Measurements from ENCODE around the gene UVRAG.
"Not testable (repeated sequence)": the region's sequence is repeated elsewhere in the genome, so short reads cannot be mapped to it uniquely, and the experiment has no call there.

The UVRAG gene

GRCh38 chr11:75968021-75968625 is 153.1 kb downstream of the UVRAG start:
- no peak for DNase-seq

- DNase-seq, result no peak
Observed at GRCh38 chr11:75969626-75970308, 154.8 kb downstream of the UVRAG start.

DNA sequence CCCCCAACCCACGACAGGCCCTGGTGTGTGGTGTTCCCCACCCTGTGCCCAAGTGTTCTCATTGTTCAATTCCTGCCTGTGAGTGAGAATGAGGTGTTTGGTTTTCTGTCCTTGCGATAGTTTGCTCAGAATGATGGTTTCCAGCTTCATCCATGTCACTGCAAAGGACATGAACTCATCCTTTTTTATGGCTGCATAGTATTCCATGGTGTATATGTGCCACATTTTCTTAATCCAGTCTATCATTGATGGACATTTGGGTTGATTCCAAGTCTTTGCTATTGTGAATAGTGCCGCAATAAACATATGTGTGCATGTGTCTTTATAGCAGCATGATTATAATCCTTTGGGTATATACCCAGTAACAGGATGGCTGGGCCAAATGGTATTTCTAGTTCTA is 158.7 kb downstream of the UVRAG start:
- not testable (repeated sequence) for DNase-seq

DNA sequence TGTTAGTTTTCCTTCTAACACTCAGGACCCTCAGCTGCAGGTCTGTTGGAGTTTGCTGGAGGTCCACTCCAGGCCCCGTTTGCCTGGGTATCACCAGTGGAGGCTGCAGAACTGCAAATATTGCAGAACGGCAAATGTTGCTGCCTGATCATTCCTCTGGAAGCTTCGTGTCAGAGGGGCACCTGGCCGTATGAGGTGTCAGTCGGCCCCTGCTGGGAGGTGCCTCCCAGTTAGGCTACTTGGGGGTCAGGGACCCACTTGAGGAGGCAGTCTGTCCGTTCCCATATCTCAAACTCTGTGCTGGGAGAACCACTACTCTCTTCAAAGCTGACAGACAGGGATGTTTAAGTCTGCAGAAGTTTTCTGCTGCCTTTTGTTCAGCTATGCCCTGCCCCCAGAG is 164.1 kb downstream of the UVRAG start:
- DNase-seq, result not testable (repeated sequence)

GRCh38 chr11:75979479-75980027 is 164.5 kb downstream of the UVRAG start:
- DNase-seq, result not testable (repeated sequence)

- DNase-seq, result no peak
Observed at GRCh38 chr11:75980031-75980430, 165.0 kb downstream of the UVRAG start.

DNA sequence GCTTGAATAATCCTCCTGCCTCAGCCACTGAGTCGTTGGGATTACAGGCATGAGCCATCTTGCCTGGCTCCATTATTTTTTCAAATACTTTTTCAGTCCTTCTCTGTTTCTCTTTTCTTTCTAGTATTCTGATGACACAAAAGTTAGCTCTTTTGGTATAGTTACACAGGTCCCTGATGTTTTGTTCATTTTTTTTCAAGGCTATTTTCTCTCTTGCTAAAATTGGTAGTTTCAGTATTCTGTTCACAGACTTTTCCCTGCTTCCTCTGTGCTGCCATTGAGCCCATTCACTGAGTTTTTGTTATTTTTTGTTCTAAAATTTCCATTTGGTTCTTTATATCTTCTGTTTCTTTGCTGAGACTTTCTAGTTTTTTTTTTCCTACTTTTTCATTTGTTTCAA is 166.5 kb downstream of the UVRAG start:
- no peak for DNase-seq

- no peak for DNase-seq
Observed at GRCh38 chr11:75982309-75982708, 167.3 kb downstream of the UVRAG start.

DNA sequence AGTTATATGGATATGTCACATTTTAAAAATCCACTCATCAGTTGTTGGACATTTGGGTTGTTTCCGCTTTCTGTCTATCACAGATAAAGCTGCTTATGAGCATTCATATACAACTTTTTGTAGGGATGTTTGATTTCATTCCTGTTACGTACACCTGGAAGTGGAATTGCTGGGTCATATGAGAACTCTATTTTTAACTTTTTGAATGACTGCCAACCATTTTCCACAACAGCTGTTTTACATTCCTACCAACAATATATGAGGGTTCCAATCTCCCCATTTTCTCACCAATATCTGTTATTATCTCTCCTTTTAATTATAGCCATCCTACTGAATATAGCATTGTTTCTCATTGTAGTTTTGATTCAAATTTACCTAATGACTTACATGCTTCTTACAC is 172.0 kb downstream of the UVRAG start:
- no peak for DNase-seq

- DNase-seq, result no peak
Observed at GRCh38 chr11:75993126-75993525, 178.1 kb downstream of the UVRAG start.

DNA sequence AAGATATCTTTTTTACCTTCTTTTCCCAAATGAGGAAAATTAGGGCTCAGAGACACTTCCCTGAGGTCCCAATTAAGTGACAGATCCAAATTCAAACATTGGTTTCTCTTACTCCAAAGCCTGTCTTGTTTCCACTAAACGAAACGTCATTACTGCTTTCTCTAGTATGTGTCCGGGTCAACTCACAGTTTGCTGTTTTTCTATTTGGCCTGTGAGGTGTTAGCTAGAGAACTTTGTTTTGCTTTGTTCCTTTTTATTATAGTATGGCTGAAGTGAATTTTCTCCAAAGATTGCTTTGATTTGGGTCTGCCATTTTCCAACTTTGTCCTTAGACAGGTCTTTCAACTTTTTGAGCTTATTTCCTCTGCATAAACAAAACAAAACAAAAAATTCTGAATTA is 179.6 kb downstream of the UVRAG start:
- DNase-seq, result no peak

DNA sequence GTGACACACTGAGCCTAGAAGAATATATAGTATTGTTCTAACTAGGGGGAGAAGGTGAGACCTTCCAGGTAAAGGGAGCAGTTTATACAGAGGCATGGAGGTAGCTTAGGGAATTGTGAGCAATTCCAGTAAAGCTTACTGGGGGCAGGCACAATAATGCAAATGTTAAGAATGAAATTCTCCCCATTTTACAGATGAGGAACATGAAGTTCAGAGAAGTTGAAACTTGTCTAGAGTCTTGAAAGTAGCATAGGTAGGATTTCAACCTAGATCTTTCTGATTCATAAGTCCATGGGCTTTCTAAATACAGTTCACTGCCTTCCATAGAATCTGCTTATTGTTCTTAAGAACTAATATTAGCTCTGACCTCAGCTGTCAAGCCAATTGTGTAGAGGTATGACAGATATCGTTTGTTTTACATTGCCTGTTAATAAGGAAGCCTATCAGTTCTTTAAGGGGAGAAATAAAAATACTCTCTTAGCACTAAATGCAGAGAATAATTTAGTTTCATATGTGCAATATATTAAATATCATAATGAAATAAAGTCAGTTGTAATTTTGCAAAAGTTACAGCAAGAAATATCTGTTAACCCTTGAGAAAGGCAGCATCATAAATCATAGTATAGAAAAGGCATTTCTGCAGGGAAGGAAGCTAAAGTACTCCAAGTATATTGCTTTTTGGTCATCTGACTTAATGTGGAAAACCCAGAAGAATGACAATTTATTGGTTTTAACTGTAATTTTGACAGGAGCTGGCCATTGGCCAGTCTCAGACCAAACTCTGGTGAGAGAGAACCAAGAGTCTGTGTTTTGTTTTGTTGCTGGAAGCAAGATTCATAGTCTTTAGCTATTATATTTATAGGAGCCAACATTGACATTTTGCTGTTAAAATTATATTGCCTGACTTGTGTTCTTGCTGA is 181.8 kb downstream of the UVRAG start:
- DNase-seq, result no peak

DNA sequence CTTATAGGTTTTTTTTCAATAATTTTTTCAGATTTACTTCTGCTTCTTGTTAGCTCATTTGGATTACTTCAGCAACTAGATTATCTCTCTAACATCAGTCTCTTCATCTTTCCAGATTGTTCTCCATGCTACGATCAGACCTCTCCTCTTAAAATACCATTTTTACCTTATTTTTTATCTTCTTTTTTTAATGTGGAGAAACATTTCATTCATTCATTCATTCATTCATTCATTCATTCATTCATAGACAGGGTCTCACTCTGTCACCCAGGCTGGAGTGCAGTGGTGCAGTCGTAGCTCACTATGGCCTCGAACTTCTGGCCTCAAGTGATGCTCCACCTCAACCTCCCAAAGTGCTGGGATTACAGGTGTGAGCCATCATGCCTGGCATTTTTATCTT is 189.4 kb downstream of the UVRAG start:
- no peak for DNase-seq

- DNase-seq, result no peak
Observed at GRCh38 chr11:76005756-76006155, 190.7 kb downstream of the UVRAG start.

- no peak for DNase-seq
Observed at GRCh38 chr11:76007166-76007565, 192.2 kb downstream of the UVRAG start.

DNA sequence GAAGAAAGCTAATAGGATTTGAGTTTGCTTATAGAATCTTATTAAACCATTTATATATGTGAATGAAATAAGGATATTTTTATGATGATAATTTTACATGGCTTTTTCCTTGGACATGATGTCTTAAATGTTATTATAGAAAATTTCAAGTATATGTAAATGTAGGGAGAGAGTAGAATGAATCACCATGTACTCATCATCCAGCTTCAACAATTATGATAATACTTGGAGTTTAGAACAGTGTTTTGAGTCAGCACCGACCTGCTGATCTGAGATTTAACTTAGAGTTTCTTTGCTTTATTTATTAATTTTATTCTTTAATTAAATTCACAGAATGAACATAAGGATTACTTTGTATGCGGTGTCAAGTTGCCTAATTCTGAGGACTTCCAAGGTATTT is 193.5 kb downstream of the UVRAG start:
- no peak for DNase-seq

GRCh38 chr11:76010051-76010450 is 195.0 kb downstream of the UVRAG start:
- no peak for DNase-seq

DNA sequence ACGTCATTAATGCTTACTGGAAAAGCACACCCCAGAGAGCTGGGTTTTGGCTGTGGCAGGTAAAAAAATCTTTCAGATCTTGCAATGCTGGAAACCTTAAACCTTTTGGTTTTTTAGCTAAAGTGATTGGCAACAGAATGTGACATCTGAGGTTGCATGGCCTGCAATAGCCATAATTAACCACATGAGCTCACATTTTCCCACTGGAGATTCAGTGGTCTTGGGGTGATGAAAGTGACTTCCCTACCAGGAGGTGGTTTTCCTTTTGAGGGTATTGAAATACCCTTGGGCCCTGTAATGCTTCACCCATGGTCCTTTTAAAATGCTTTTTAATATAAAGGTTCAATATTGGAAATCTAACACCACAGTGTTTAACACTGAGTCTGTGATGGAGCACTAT is 198.5 kb downstream of the UVRAG start:
- no peak for DNase-seq

DNA sequence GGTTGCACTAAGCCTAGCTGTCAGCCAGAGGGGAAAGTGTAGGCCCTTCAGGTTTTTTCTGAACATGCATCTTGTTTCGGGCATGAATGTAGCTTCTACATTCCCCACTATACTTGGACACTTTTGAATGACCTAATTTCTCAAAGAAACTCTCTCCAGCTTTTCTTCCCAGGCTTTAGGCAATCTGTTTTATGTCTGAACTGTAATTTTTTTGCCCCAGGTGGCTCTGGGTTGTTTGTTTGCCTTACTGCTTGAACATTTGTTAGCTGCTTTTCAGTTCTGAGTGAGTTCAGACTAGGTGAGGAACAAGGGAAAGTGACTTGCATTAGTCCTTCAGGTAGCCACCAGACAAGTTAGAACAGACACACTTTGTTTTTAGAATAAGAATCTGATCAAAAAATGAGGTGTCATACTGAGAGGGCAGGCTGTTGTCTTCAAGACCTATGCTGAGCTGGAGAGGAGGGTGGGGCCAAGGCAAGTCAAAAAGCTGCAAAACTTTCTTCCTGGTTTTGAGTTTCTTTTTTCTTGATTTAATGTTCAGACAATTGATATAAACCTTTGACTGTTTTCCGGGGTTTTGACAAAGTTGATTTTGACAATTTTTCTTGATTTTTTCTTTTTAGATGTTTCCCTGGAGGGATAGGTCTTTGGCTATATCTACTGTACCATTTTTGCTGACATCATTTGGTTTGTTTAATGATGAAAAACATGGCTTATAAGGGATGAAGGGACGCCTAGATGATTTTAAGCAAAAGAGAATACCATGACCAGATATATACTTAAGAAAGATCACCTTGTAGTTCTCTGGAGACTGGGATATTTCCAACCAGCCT is 208.4 kb downstream of the UVRAG start:
- DNase-seq, result no peak

DNA sequence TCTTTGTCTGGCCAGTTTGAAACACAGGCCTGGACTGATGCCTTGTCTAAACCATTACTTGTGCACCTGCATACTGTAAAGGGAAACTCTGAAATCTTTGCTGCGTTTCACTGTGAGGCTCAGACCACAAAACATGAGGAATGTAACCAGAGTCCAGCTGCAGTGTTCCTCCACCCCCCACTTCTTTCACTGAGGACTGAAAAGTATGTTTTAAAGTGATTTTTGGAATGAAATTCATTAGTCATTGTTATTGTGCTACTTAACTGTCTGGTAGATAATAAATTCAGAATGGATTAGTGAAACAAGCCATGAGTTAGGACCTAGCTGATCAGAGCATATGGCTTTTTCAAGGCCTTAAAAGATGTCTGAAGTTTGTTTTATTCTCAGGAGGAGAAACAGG is 210.1 kb downstream of the UVRAG start:
- no peak for DNase-seq

GRCh38 chr11:76025817-76026216 is 210.8 kb downstream of the UVRAG start:
- DNase-seq, result no peak

DNA sequence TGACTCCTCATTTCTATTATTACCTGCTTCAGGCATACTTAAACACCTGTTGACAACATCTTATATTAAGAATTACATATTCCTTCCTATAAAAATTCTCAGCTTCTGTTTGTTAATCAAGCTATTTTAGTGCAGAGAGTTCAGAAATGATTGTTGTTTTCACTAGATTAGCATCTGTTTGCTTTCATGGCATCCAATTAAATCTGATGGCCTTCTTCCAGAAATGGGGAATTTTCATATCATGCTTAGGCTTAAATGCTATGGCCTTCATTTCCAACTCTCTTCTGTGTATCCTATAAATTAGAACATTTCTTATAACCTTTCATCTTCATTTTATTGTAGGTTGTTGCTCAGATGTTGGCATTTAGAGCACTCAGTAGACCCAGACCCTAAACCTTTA is 211.3 kb downstream of the UVRAG start:
- DNase-seq, result no peak

- DNase-seq, result no peak
Observed at GRCh38 chr11:76026862-76027261, 211.9 kb downstream of the UVRAG start.
